GM19099 (cell line): ENCODE measurements around the gene PCDHB16.
"Not testable (repeated sequence)": the region's sequence is repeated elsewhere in the genome, so short reads cannot be mapped to it uniquely, and the experiment has no call there.

Source experiments
- POLR2A ChIP-seq: IDR thresholded peaks from 3 replicates; pipeline ENCODE4 v1.6.1; 2011; ENCODE audit warnings: low read depth; ENCODE audit not compliant: insufficient read length; ENCODE audit errors: extremely low read depth

Gene PCDHB16

DNA sequence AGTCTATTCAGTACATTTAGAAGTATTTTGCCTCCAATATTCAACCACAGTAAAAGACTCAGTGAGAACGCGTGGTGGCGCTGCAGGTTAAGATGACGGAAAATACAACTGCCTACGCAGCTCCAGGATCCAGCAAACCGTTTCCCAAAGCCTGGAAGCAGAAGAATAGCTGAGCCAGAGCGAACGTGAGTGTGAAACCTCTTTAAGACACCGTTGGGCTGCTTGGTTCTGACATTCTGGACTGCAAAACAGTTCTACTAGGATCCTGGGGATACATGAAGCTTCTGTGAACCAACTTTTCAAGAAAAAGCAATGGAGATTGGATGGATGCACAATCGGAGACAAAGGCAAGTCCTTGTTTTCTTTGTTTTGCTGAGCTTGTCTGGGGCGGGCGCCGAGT, at the start of gene PCDHB16:
Gene PCDHB16 (plus strand): TSS at position 140 of the 400 bp plus-strand sequence. CDS start 173 bp downstream, at position 313.
- TF ChIP-seq POLR2A, result no peak

DNA sequence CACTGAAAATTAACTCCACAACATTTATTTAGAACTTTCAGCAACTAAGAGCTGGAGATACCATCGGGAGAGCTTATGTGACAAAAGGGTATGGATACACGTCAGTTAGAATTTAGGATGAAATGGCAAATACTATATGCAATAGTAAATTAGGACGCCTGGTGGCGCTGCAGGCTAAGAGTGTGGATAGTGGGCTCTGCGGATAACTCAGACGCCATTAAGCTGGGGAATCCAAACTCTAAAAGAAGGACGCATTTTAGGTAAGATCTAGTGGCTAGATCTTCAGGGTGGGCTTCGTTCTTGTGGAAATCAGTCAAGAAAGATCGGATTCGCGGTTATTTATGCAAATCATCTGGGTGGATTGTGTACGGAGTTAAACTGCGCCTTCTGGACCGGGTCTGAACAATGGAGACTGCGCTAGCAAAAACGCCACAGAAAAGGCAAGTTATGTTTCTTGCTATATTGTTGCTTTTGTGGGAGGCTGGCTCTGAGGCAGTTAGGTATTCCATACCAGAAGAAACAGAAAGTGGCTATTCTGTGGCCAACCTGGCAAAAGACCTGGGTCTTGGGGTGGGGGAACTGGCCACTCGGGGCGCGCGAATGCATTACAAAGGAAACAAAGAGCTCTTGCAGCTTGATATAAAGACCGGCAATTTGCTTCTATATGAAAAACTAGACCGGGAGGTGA, 47.0 kb upstream of the PCDHB16 start, which contains the start of gene PCDHB5:
Gene PCDHB5 (plus strand): TSS at position 177 of the 688 bp plus-strand sequence. CDS start 229 bp downstream, at position 406.
- TF ChIP-seq POLR2A, result no peak

DNA sequence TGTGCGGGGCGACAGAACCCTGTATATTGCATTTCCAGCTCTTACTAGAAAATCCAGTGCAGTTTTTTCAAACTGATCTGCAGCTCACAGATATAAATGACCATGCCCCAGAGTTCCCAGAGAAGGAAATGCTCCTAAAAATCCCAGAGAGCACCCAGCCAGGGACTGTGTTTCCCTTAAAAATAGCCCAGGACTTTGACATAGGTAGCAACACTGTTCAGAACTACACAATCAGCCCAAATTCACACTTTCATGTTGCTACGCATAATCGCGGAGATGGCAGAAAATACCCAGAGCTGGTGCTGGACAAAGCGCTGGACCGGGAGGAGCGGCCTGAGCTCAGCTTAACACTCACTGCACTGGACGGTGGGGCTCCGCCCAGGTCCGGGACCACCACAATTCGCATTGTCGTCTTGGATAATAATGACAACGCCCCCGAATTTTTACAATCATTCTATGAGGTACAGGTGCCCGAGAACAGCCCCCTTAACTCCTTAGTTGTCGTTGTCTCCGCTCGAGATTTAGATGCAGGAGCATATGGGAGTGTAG, 46.4 kb upstream of the PCDHB16 start:
- TF ChIP-seq POLR2A, result no peak

- no peak for TF ChIP-seq POLR2A
These were observed 32.4 kb upstream of the PCDHB16 start, which contains the start of gene PCDHB6 for GRCh38 chr5:141149812-141150211. Gene PCDHB6, plus strand, starts transcription at chr5:141150057. Its CDS starts 201 bp downstream, at chr5:141150258.

DNA sequence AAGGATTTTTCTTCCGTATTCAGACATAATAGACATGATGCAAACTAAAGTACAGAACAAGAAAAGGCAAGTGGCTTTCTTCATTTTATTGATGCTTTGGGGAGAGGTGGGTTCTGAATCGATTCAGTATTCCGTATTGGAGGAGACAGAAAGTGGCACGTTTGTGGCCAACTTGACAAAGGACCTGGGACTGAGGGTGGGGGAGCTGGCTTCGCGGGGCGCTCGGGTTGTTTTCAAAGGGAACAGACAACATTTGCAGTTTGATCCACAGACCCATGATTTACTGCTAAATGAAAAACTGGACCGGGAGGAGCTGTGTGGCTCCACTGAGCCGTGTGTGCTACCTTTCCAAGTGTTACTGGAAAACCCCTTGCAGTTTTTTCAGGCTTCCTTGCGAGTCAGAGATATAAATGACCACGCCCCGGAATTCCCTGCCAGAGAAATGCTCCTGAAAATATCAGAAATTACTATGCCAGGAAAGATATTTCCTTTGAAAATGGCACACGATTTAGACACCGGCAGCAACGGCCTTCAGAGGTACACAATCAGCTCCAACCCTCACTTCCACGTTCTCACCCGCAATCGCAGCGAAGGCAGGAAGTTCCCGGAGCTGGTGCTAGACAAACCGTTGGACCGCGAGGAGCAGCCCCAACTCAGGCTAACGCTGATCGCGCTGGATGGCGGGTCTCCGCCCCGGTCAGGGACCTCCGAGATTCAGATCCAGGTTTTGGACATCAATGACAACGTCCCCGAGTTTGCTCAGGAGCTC, 31.8 kb upstream of the PCDHB16 start:
- no peak for TF ChIP-seq POLR2A

DNA sequence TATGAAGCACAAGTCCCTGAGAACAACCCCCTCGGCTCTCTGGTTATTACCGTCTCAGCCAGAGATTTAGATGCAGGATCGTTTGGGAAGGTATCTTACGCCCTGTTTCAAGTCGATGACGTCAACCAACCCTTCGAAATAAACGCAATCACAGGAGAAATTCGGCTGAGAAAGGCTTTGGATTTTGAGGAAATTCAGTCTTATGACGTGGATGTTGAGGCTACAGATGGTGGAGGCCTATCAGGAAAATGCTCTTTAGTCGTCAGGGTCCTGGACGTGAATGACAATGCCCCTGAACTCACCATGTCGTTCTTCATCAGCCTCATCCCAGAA, 31.2 kb upstream of the PCDHB16 start:
- TF ChIP-seq POLR2A, result no peak

DNA sequence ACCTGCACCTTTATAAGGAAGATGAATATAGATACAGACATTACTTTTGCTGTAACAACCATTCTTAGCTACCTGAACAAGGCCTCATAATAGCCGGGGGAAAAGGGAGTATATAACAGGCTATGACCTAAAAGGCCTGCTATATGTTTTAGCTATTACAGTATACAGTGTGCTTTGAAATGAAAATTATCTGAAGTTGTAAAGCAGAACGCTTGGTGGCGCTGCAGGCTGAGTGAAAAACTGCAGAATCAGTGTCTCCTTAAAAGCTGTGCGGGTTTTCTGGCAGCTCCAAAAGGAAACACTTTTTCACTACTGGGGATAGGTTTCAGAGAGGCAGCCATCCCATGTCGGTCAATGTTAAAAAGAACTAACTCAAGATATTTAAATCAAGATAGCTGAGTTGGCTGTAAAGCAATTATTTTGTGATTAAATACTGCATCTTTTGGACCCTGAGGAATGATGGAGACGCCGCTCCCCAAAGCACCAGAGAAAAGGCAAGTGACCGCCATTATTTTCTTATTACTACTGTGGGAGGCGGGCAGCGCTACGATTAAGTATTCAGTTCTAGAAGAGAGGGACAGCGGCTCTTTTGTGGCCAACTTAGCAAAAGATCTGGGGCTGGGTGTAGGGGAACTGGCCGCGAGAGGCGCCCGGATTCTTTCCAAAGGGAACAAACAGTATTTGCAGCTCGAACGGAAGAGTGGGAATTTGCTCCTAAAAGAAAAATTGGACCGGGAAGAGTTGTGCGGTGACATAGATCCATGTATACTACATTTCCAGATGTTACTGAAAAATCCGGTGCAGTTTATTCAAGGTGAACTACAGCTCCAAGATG, 26.4 kb upstream of the PCDHB16 start:
- no peak for TF ChIP-seq POLR2A

DNA sequence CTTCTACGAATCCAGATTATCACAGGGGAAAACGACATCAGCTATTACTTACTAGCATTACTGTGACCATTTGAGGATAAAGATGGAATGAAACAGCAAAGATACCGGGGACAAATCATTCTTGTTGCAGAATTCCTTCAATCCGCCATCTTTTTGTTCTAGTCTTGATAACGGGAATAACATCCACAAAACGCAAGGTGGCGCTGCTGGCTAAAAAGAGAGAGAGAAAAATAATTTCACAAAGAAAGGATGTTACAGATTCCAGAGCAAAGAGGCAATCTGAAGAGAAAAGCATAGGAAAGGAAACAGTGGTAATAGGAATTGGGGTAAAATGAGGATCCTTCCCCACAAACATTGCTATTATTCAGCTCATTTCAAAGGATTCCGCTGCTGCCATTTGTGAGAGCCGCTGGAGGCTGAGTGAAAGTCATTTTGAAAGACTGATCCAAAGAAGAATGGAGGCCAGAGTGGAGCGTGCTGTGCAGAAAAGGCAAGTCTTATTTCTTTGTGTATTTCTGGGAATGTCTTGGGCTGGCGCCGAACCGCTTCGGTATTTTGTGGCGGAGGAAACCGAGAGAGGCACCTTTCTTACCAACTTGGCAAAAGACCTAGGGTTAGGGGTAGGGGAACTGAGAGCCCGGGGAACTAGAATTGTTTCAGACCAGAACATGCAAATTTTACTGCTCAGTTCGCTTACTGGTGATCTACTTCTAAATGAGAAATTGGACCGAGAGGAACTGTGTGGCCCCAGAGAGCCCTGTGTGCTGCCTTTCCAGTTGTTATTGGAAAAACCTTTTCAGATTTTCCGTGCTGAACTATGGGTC, 9.6 kb upstream of the PCDHB16 start, which contains the start of gene PCDHB7:
Gene PCDHB7 (plus strand): TSS at position 264 of the 824 bp plus-strand sequence. CDS start 192 bp downstream, at position 456.
- no peak for TF ChIP-seq POLR2A

DNA sequence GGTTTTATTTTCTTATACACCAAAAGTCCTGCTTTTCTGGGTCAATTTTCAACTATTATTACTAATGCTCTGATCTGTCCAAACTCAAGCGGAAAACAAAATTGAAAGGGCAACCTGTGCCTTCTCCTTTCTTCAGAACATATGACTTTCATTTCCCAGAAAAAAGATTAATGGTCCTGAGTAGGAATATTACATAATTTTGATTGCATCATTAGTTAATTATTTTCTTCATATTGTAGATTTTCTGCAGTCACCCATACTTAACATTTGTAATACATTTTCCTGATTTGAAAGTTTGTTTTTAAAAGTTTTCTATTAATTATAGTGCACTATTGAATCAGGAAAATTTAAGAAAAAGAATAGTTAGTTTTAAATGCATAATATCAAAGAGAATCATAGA, 6.3 kb upstream of the PCDHB16 start:
- TF ChIP-seq POLR2A, result no peak

DNA sequence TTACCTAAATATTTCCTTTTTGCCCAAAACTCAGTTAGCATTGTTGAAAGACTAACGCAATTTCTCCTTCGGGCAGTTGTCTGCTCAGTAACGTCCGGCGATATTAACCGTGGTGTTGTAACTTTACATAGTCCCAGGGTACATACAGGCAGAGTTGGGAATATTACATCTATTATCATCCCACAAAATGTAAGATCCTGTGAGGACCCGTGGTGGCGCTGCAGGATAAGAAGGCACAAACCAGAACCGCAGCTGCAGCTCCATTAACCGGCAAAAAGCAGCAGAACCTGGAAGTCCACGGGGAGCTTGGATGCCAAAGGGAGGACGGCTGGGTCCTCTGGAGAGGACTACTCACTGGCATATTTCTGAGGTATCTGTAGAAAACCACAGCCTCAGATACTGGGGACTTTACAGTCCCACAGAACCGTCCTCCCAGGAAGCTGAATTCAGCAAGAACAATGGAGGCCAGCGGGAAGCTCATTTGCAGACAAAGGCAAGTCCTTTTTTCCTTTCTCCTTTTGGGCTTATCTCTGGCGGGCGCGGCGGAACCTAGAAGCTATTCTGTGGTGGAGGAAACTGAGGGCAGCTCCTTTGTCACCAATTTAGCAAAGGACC, 4.5 kb upstream of the PCDHB16 start, which contains the start of gene PCDHB8:
Gene PCDHB8 (plus strand): TSS at position 214 of the 615 bp plus-strand sequence. CDS start 245 bp downstream, at position 459.
- not testable (repeated sequence) for TF ChIP-seq POLR2A

- no peak for TF ChIP-seq POLR2A
These were observed 1.9 kb upstream of the PCDHB16 start for GRCh38 chr5:141180313-141180712.

DNA sequence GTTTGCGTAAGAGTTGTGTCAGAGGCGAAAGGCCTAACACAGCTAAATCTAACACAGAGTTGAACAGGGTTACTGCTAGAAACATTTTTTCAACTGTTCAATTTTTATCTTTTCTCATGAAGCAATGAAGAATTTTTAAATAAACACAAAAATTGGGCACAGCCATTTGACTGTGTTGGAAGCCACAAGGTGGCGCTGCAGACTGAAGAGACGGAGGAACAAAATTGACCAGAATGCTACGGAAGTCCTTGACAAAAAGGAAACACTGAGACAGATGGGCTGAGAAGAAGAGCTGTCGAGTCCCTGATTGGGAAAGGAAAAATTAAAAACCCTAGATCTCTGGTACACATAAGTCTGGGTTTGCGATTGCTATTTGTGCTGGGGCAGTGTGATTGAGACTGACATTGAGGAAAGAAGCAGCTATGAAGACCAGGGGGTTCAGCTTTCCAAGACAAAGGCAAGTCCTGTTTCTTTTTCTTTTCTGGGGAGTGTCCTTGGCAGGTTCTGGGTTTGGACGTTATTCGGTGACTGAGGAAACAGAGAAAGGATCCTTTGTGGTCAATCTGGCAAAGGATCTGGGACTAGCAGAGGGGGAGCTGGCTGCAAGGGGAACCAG, 4.8 kb downstream of the PCDHB16 start, which contains the start of gene PCDHB9:
Gene PCDHB9 (plus strand): TSS at position 265 of the 616 bp plus-strand sequence. CDS start 158 bp downstream, at position 423.
- TF ChIP-seq POLR2A, result no peak
